H1 (cell line): ENCODE measurements around the gene MAFF. TPM values are rescaled to one million over a fixed set of nuclear protein-coding genes. Genes with fewer than 3 reads are reported as not detected.

Experiments used
- CHD7 ChIP-seq: fragments of 300-600 bp; sonication (generic); IDR thresholded peaks from 2 replicates; pipeline ENCODE4 v1.7.1; 2012; ENCODE audit warnings: low read length, moderate library complexity, mild to moderate bottlenecking, inconsistent platforms; ENCODE audit not compliant: insufficient replicate concordance
- EGR1 ChIP-seq: IDR thresholded peaks from 2 replicates; pipeline ENCODE4 v1.6.1; 2011; ENCODE audit warnings: low read depth, low read length, borderline replicate concordance
- TBP ChIP-seq: IDR thresholded peaks from 2 replicates; pipeline ENCODE4 v1.6.1; 2011; ENCODE audit warnings: low read depth, low read length, improper control_type of control experiment
- polyA plus RNA-seq, 7 experiments: library from polyadenylated mRNA; depleted of rRNA in 3 of 7; stranded (reverse) in 5 of 7; unstranded in 2 of 7; fragments of >200 nt in 5 of 7; fragments of 200-250 nt in 2 of 7; gene quantifications; 1 replicate in 5 of 7; 2 replicates in 1 of 7; 4 replicates in 1 of 7; pipeline versions ENCODE4 v1.2.1 to v1.2.3, GENCODE V29; 2011 to 2013; ENCODE audit warnings: missing spikeins in 2 of 7, mixed read lengths in 2 of 7
- total RNA-seq: library from RNA; stranded (reverse); fragmentation: NEBNext Ultra II Directional; extraction: Animal tissue kit (Norgen Biotek cat#: 25700); gene quantifications from 2 replicates; pipeline ENCODE4 v1.2.1, GENCODE V29; 2021

MAFF gene
- total and polyA plus RNA-seq, 2 of the 8 experiments (the other 6 are each of a cell fraction or from before 2014, with no cell fraction given): 1.5 to 6.3 TPM

- TF ChIP-seq CHD7 (no peak), TBP (no peak), EGR1 (no peak)
Observed at GRCh38 chr22:38264322-38264843, 62.6 kb downstream of the MAFF start (continued).
